Activated CD8-positive, alpha-beta memory T cell treated with anti-CD3 and anti-CD28 coated beads, Interleukin-2, amount 10 ng/mL, durations not matched to agents 7 days and 5 days (primary cell): ENCODE data around the gene MED8. TPM values are rescaled to one million over a fixed set of nuclear protein-coding genes. Genes with fewer than 3 reads are reported as not detected.

Experiments
- ATAC-seq: fragments of 150-1000 bp; cut with Tn5 transposase; one replicate; pipeline ENCODE4 v1.10.0; 2021; ENCODE audit warnings: moderate library complexity
- CTCF ChIA-PET: fragments of 350-600 bp; sonication (Branson Sonifier 250); formaldehyde crosslinking; loops from one replicate; lab custom pipeline; 2021; ENCODE audit warnings: antibody characterized with exemption; lab: Charles Lee
- DNase-seq: peaks from one replicate; pipeline ENCODE4 v3.0.0-alpha.2; 2020
- H3K27ac Mint-ChIP-seq: one replicate; pipeline ENCODE4 v1.8.0; 2021; ENCODE audit warnings: mild to moderate bottlenecking, mixed read lengths
- H3K27me3 Mint-ChIP-seq: one replicate; pipeline ENCODE4 v1.8.0; 2021; ENCODE audit warnings: mixed read lengths
- H3K36me3 Mint-ChIP-seq: one replicate; pipeline ENCODE4 v1.8.0; 2021; ENCODE audit warnings: mild to moderate bottlenecking, mixed read lengths
- H3K4me1 Mint-ChIP-seq: one replicate; pipeline ENCODE4 v1.8.0; 2021; ENCODE audit warnings: mixed read lengths
- H3K4me3 Mint-ChIP-seq: one replicate; pipeline ENCODE4 v1.8.0; 2021; ENCODE audit warnings: mild to moderate bottlenecking, moderate library complexity, mixed read lengths
- H3K9me3 Mint-ChIP-seq: one replicate; pipeline ENCODE4 v1.8.0; 2022; ENCODE audit warnings: low read depth, mixed read lengths
- total RNA-seq, 2 experiments: library from RNA; stranded (reverse); gene quantifications; one replicate each; pipeline ENCODE4 v1.2.3, GENCODE V29; 2021

The MED8 gene
- 10 to 100 TPM; 38.7 to 43.6 TPM for total RNA-seq

GRCh38 chr1:43389326-43390313 lies at the start of gene MED8, which contains the start of gene SZT2:
TSS of gene MED8 (minus strand) at chr1:43389800. CDS start at chr1:43389764, 36 bp downstream.
TSS of gene SZT2 (plus strand) at chr1:43389899. CDS start at chr1:43389969, 70 bp downstream.
- CTCF ChIA-PET, result interaction anchor here (1.0 to 3.3 kb wide), 5 partner anchors 21 to 163 kb away, joined by 3 to 12 read pairs (median 4); partner anchors contain the start of gene ELOVL1
- Mint-ChIP-seq H3K36me3 (peaks cover 25% of the 10 kb centered on the region), H3K4me1 (peaks cover 35% of the 10 kb centered on the region), H3K27ac (peak within 1 kb of the TSS; percentile 97), H3K4me3 (peak within 1 kb of the TSS; percentile 100), H3K9me3 (no peaks in the 10 kb centered on the region), H3K27me3 (no peaks in the 10 kb centered on the region)
- ATAC-seq (peak; percentile 95), DNase-seq (peak; percentile 96)

- H3K4me1 Mint-ChIP-seq, result no peaks in the 10 kb centered on the region
- no peaks in the 10 kb centered on the region for H3K9me3 Mint-ChIP-seq
- ATAC-seq (no peak), DNase-seq (no peak)
- CTCF ChIA-PET, result no interaction called here
- no peak overlapping the region for H3K4me3 Mint-ChIP-seq
- H3K27me3 Mint-ChIP-seq, result no peaks in the 10 kb centered on the region
- H3K27ac Mint-ChIP-seq, result no peak overlapping the region
- H3K36me3 Mint-ChIP-seq, result peaks cover 3% of the 10 kb centered on the region
These were observed 49.5 kb upstream of the MED8 start for GRCh38 chr1:43438953-43439581.

- no peak overlapping the region for H3K4me3 Mint-ChIP-seq
- CTCF ChIA-PET, result no interaction called here
- no peaks in the 10 kb centered on the region for H3K4me1 Mint-ChIP-seq
- DNase-seq (no peak), ATAC-seq (no peak)
- no peaks in the 10 kb centered on the region for H3K9me3 Mint-ChIP-seq
- no peaks in the 10 kb centered on the region for H3K36me3 Mint-ChIP-seq
- no peaks in the 10 kb centered on the region for H3K27me3 Mint-ChIP-seq
- no peak overlapping the region for H3K27ac Mint-ChIP-seq
These were observed 49.0 kb upstream of the MED8 start for GRCh38 chr1:43438576-43438952.

- CTCF ChIA-PET, result no interaction called here
- Mint-ChIP-seq H3K9me3 (no peaks in the 10 kb centered on the region), H3K36me3 (peaks cover 2% of the 10 kb centered on the region), H3K27me3 (no peaks in the 10 kb centered on the region), H3K4me1 (no peaks in the 10 kb centered on the region), H3K27ac (no peak overlapping the region), H3K4me3 (no peak overlapping the region)
- no peak for ATAC-seq
- no peak for DNase-seq
These were observed 48.4 kb upstream of the MED8 start for GRCh38 chr1:43438006-43438405.

GRCh38 chr1:43437031-43437973 lies 47.7 kb upstream of the MED8 start:
- Mint-ChIP-seq H3K4me1 (no peaks in the 10 kb centered on the region), H3K36me3 (peaks cover 2% of the 10 kb centered on the region), H3K27ac (no peak overlapping the region), H3K27me3 (no peaks in the 10 kb centered on the region), H3K9me3 (no peaks in the 10 kb centered on the region), H3K4me3 (no peak overlapping the region)
- no peak for DNase-seq
- no peak for ATAC-seq
- CTCF ChIA-PET, result no interaction called here

GRCh38 chr1:43436371-43436770 lies 46.8 kb upstream of the MED8 start:
- peaks cover 5% of the 10 kb centered on the region for H3K36me3 Mint-ChIP-seq
- H3K27me3 Mint-ChIP-seq, result no peaks in the 10 kb centered on the region
- H3K9me3 Mint-ChIP-seq, result no peaks in the 10 kb centered on the region
- CTCF ChIA-PET, result no interaction called here
- ATAC-seq (no peak), DNase-seq (no peak)
- no peaks in the 10 kb centered on the region for H3K4me1 Mint-ChIP-seq
- H3K27ac Mint-ChIP-seq, result no peak overlapping the region
- H3K4me3 Mint-ChIP-seq, result no peak overlapping the region

- Mint-ChIP-seq H3K36me3 (peaks cover 8% of the 10 kb centered on the region), H3K9me3 (no peaks in the 10 kb centered on the region), H3K27me3 (no peaks in the 10 kb centered on the region), H3K4me1 (no peaks in the 10 kb centered on the region), H3K27ac (no peak overlapping the region), H3K4me3 (no peak overlapping the region)
- ATAC-seq (no peak), DNase-seq (no peak)
- CTCF ChIA-PET, result no interaction called here
These were observed 45.8 kb upstream of the MED8 start for GRCh38 chr1:43435146-43436145.

- no peaks in the 10 kb centered on the region for H3K9me3 Mint-ChIP-seq
- H3K27ac Mint-ChIP-seq, result no peak overlapping the region
- peaks cover 8% of the 10 kb centered on the region for H3K36me3 Mint-ChIP-seq
- ATAC-seq (no peak), DNase-seq (no peak)
- CTCF ChIA-PET, result no interaction called here
- H3K4me3 Mint-ChIP-seq, result no peak overlapping the region
- H3K27me3 Mint-ChIP-seq, result no peaks in the 10 kb centered on the region
- no peaks in the 10 kb centered on the region for H3K4me1 Mint-ChIP-seq
These were observed 44.7 kb upstream of the MED8 start for GRCh38 chr1:43434256-43434655.

GRCh38 chr1:43432907-43433306 lies 43.3 kb upstream of the MED8 start:
- DNase-seq (no peak), ATAC-seq (no peak)
- Mint-ChIP-seq H3K4me3 (no peak overlapping the region), H3K27me3 (no peaks in the 10 kb centered on the region), H3K36me3 (peaks cover 10% of the 10 kb centered on the region), H3K27ac (no peak overlapping the region), H3K9me3 (no peaks in the 10 kb centered on the region), H3K4me1 (no peaks in the 10 kb centered on the region)
- CTCF ChIA-PET, result interaction anchor here (0.9 kb wide), 1 partner anchor 18 kb away, joined by 3 read pairs; no protein-coding TSS in a partner anchor

GRCh38 chr1:43432171-43432860 lies 42.7 kb upstream of the MED8 start:
- no peak for ATAC-seq

GRCh38 chr1:43431676-43432075 lies 42.1 kb upstream of the MED8 start:
- Mint-ChIP-seq H3K27me3 (no peaks in the 10 kb centered on the region), H3K36me3 (peaks cover 16% of the 10 kb centered on the region), H3K9me3 (no peaks in the 10 kb centered on the region), H3K4me3 (no peak overlapping the region), H3K4me1 (no peaks in the 10 kb centered on the region), H3K27ac (no peak overlapping the region)
- ATAC-seq (no peak), DNase-seq (no peak)
- CTCF ChIA-PET, result no interaction called here

More at GRCh38 chr1:43432171-43432860, 42.7 kb upstream of the MED8 start:
- Mint-ChIP-seq H3K4me1 (no peaks in the 10 kb centered on the region), H3K27ac (no peak overlapping the region), H3K9me3 (no peaks in the 10 kb centered on the region), H3K27me3 (no peaks in the 10 kb centered on the region), H3K36me3 (peaks cover 13% of the 10 kb centered on the region), H3K4me3 (no peak overlapping the region)
- DNase-seq, result no peak
- CTCF ChIA-PET, result no interaction called here
